ENCODE measurements around the gene HAPLN3. TPM values are rescaled to one million over a fixed set of nuclear protein-coding genes. Genes with fewer than 3 reads are reported as not detected.

HAPLN3 gene
- total and polyA plus RNA-seq, 2 donors (not counting 3 experiments of a cell fraction or from before 2014, with no cell fraction given) = 57.6 to 130 TPM

DNA sequence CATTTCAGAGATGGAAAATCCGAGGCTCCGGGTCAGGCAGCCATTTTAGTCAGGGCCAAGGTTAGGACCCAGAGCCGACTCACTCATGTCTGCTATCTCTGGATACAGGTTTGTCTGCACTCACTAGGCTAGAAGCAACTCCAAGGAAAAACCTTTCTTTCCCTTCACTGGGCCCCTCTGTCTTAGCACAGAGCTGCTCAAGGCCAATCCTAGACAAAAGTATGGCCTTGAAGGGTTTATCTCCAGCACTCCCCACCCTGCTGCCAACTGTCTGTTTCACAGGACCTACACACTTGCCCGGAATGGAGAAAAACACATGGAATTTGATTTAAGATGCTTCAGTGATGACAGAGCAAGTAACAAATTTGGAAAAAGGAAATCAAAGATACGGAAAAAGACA lies 66.6 kb downstream of the HAPLN3 start:
- no TSS peak for BruUV-seq (replicated peaks)

More for the DNA sequence above, 66.6 kb downstream of the HAPLN3 start:
- DNase-seq (ENCODE audit: low read depth, low spot score) (no peak), FAIRE-seq (no peak)
- H3K9me1 ChIP-seq (replicated peaks; ENCODE audit: control insufficient read depth, extremely low read depth, insufficient read depth, low read length) = no peaks in the 10 kb centered on the region
- no peak overlapping the region for H3K9ac ChIP-seq (replicated peaks; ENCODE audit: extremely low read depth, insufficient read depth, low read length)
- intact Hi-C loops (cut with micrococcal nuclease) (no loop called here), dilution Hi-C loops (cut with MboI; ENCODE audit: extremely low pct_ligation_motif_present, low sequenced_read_pairs) (no loop called here)
- no peak overlapping the region for H3K4me3 ChIP-seq (replicated peaks in 1 of 3; ENCODE audit: insufficient read depth in 1 of 3, low read depth in 1 of 3, low read length in 3 of 3)
- no peaks in the 10 kb centered on the region for H4K20me1 ChIP-seq (replicated peaks; ENCODE audit: control insufficient read depth, extremely low read depth, insufficient read depth, low read length)
- CTCF ChIA-PET = no interaction called here
- H3K36me3 ChIP-seq (ENCODE audit: control insufficient read depth in 2 of 2, extremely low read depth in 1 of 2, insufficient read depth in 2 of 2, low read length in 2 of 2) = no peaks in the 10 kb centered on the region
- H3K4me2 ChIP-seq (ENCODE audit: insufficient read depth, low read length) = no peak overlapping the region
- H3K79me2 ChIP-seq (ENCODE audit: control insufficient read depth, insufficient read depth, low read length) = no peaks in the 10 kb centered on the region
- peaks cover 0 to 2% of the 10 kb centered on the region in 2 experiments for H3K27me3 ChIP-seq (ENCODE audit: control insufficient read depth in 2 of 2, insufficient read depth in 2 of 2, low read length in 2 of 2)
- no peak overlapping the region for H2AFZ ChIP-seq (ENCODE audit: low read depth, low read length)
- no peaks in the 10 kb centered on the region for H3K9me3 ChIP-seq (replicated peaks; ENCODE audit: control insufficient read depth, insufficient read depth, low read length)
- TF ChIP-seq JUN (IDR thresholded peaks at IDR 0.05; ENCODE audit: borderline replicate concordance, insufficient read depth, insufficient read length, low read depth) = no peak
- TF ChIP-seq MAX (IDR thresholded peaks at IDR 0.05; ENCODE audit: insufficient read depth, insufficient read length) = no peak
- no peak for TF ChIP-seq EZH2 (IDR thresholded peaks at IDR 0.05; ENCODE audit: borderline replicate concordance, low read depth, low read length, severe bottlenecking)
- no peak for TF ChIP-seq FOS (IDR thresholded peaks at IDR 0.05; ENCODE audit: borderline replicate concordance, insufficient read depth, low read length)
- TF ChIP-seq GATA2 (IDR thresholded peaks at IDR 0.05; ENCODE audit: insufficient read depth, insufficient read length, low read depth, low read length) = no peak
- no peak for TF ChIP-seq POLR2AphosphoS5 (IDR thresholded peaks at IDR 0.05; ENCODE audit: insufficient read depth, low read depth, low read length)
- TF ChIP-seq, protein P1, sequence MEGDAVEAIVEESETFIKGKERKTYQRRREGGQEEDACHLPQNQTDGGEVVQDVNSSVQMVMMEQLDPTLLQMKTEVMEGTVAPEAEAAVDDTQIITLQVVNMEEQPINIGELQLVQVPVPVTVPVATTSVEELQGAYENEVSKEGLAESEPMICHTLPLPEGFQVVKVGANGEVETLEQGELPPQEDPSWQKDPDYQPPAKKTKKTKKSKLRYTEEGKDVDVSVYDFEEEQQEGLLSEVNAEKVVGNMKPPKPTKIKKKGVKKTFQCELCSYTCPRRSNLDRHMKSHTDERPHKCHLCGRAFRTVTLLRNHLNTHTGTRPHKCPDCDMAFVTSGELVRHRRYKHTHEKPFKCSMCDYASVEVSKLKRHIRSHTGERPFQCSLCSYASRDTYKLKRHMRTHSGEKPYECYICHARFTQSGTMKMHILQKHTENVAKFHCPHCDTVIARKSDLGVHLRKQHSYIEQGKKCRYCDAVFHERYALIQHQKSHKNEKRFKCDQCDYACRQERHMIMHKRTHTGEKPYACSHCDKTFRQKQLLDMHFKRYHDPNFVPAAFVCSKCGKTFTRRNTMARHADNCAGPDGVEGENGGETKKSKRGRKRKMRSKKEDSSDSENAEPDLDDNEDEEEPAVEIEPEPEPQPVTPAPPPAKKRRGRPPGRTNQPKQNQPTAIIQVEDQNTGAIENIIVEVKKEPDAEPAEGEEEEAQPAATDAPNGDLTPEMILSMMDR (IDR thresholded peaks at IDR 0.05; ENCODE audit: extremely low read depth in 1 of 2, insufficient read depth in 1 of 2, low read depth in 1 of 2, low read length in 2 of 2) = no peak
- TF ChIP-seq MYC (IDR thresholded peaks at IDR 0.05; ENCODE audit: low read depth, low read length) = no peak
- TF ChIP-seq POLR2A (IDR thresholded peaks at IDR 0.05; ENCODE audit: low read depth, low read length) = no peak
- H3K4me1 ChIP-seq (ENCODE audit: control insufficient read depth, extremely low read depth, insufficient read depth, low read length) = no peaks in the 10 kb centered on the region
- no peak overlapping the region for H3K27ac ChIP-seq (ENCODE audit: insufficient read depth, low read depth, low read length)
- POLR2A ChIA-PET = no interaction called here

Other genes starting within 250 kb of the HAPLN3 start
- not detected in 2 replicates for gene ACAN, start 92.1 kb downstream of the HAPLN3 start, total RNA-seq
- not detected in 2 replicates for gene ACAN, start 92.1 kb downstream of the HAPLN3 start, polyA plus RNA-seq
- 108 and 111 TPM in 2 replicates for gene MFGE8, start 17.8 kb upstream of the HAPLN3 start, total RNA-seq
- gene MFGE8, start 17.8 kb upstream of the HAPLN3 start, polyA plus RNA-seq = 117 and 129 TPM in 2 replicates
- gene ABHD2, start 192.9 kb upstream of the HAPLN3 start, total RNA-seq = 52.3 and 62.2 TPM in 2 replicates
- gene ABHD2, start 192.9 kb upstream of the HAPLN3 start, polyA plus RNA-seq = 14.0 and 16.3 TPM in 2 replicates